ENCODE data around the gene OR9G1.

DNA sequence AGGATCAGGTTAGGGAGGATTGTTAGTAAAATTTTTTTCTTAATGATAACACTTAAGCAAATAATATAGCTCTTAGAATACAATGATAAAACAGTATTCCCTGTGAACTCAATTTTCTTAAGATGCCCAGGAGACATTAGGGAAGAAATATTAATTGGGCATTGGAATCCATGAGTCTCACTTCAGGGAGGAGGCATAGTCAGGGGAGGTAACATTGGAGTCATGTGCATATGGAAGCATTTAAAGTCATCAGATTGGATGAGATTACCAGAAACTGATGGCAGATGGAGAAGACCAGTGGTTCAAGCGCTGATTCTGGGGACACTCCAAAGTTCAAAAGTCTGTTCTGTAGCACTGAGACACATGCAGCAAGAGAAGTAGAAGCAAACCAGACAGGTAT lies at the start of gene OR9G1:
- TF ChIP-seq YY1 (IDR thresholded peaks at IDR 0.05; ENCODE audit: extremely low read depth, insufficient replicate concordance, low read depth, low read length), result no peak
- TF ChIP-seq, protein P1, sequence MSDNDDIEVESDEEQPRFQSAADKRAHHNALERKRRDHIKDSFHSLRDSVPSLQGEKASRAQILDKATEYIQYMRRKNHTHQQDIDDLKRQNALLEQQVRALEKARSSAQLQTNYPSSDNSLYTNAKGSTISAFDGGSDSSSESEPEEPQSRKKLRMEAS (IDR thresholded peaks at IDR 0.05), result no peak
- TF ChIP-seq, protein P2, sequence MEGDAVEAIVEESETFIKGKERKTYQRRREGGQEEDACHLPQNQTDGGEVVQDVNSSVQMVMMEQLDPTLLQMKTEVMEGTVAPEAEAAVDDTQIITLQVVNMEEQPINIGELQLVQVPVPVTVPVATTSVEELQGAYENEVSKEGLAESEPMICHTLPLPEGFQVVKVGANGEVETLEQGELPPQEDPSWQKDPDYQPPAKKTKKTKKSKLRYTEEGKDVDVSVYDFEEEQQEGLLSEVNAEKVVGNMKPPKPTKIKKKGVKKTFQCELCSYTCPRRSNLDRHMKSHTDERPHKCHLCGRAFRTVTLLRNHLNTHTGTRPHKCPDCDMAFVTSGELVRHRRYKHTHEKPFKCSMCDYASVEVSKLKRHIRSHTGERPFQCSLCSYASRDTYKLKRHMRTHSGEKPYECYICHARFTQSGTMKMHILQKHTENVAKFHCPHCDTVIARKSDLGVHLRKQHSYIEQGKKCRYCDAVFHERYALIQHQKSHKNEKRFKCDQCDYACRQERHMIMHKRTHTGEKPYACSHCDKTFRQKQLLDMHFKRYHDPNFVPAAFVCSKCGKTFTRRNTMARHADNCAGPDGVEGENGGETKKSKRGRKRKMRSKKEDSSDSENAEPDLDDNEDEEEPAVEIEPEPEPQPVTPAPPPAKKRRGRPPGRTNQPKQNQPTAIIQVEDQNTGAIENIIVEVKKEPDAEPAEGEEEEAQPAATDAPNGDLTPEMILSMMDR (IDR thresholded peaks at IDR 0.05 in 2 of 3, conservative IDR thresholded peaks at IDR 0.05 in 1 of 3; ENCODE audit: borderline replicate concordance in 1 of 3, insufficient read depth in 1 of 3, low read depth in 2 of 3, low read length in 2 of 3), result no peak
- no peak for TF ChIP-seq EZH2phosphoT487 (IDR thresholded peaks at IDR 0.05; ENCODE audit: borderline replicate concordance)
- TF ChIP-seq CEBPB (IDR thresholded peaks at IDR 0.05; ENCODE audit: low read depth), result no peak
- TF ChIP-seq POLR2AphosphoS5 (IDR thresholded peaks at IDR 0.05; ENCODE audit: low read depth, low read length), result no peak
- no peak for TF ChIP-seq EZH2 (IDR thresholded peaks at IDR 0.05)

Data from HCT116 (cell line).